ENCODE results near the gene RSPO1. TPM values are rescaled to one million over a fixed set of nuclear protein-coding genes. Genes with fewer than 3 reads are reported as not detected.

The RSPO1 gene
- total and polyA plus RNA-seq, 2 donors (not counting 1 experiment from before 2014, with no cell fraction given) = not detected

GRCh38 chr1:37670133-37670532 lies 35.4 kb upstream of the RSPO1 start:
- peaks cover 10% of the 10 kb centered on the region for H3K27me3 Mint-ChIP-seq
- Histone ChIP-seq H3K27ac (ENCODE audit: low read length in 2 of 2) (no peak overlapping the region), H3K4me1 (ENCODE audit: control insufficient read depth in 2 of 2, insufficient read depth in 2 of 2, low read length in 2 of 2) (peaks cover under 1 to 5% of the 10 kb centered on the region in 2 donors), H3K9ac (ENCODE audit: low read length) (no peak overlapping the region), H4K20me1 (ENCODE audit: control insufficient read depth, insufficient read depth, low read length, poor library complexity, severe bottlenecking) (no peaks in the 10 kb centered on the region), H3K4me2 (replicated peaks; ENCODE audit: low read depth, low read length, poor library complexity, severe bottlenecking) (no peak overlapping the region), H2AFZ (ENCODE audit: insufficient read depth, low read depth, low read length, poor library complexity, severe bottlenecking) (no peak overlapping the region), H3K9me3 (ENCODE audit: control extremely low read depth in 1 of 3, control insufficient read depth in 2 of 3, insufficient read depth in 1 of 3, low read length in 2 of 3) (no peaks in the 10 kb centered on the region), H3K4me3 (ENCODE audit: control extremely low read depth in 1 of 5, extremely low read depth in 1 of 5, insufficient read depth in 1 of 5, low read depth in 2 of 5, low read length in 4 of 5) (no peak overlapping the region), H3K79me2 (ENCODE audit: control insufficient read depth, insufficient read depth, low read length) (no peaks in the 10 kb centered on the region), H3K27me3 (replicated peaks in 1 of 4; ENCODE audit: control extremely low read depth in 1 of 4, control insufficient read depth in 3 of 4, insufficient read depth in 4 of 4, low read length in 3 of 4) (peaks cover 0 to 15% (median 0%) of the 10 kb centered on the region in 4 experiments), H3K36me3 (replicated peaks in 1 of 2; ENCODE audit: control extremely low read depth in 1 of 2, control insufficient read depth in 1 of 2, extremely low read depth in 1 of 2, insufficient read depth in 2 of 2, low read length in 1 of 2) (no peaks in the 10 kb centered on the region)
- no peaks in the 10 kb centered on the region for H3K9me3 Mint-ChIP-seq (ENCODE audit: insufficient read depth)
- ChIA-PET CTCF (no interaction called here), POLR2A (no interaction called here)
- H3K27ac Mint-ChIP-seq = no peak overlapping the region
- no peak for DNase-seq
- TF ChIP-seq CTCF (IDR thresholded peaks at IDR 0.05) = no peak
- TF ChIP-seq EZH2 (IDR thresholded peaks at IDR 0.05; ENCODE audit: borderline replicate concordance, insufficient read depth, low read depth, low read length, poor library complexity, severe bottlenecking) = no peak
- intact Hi-C loops (cut with micrococcal nuclease) = no loop called here
- H3K4me3 Mint-ChIP-seq = no peak overlapping the region
- H3K4me1 Mint-ChIP-seq = peaks cover 2% of the 10 kb centered on the region
- whole genome bisulfite sequencing (ENCODE audit: insufficient coverage) = 76% methylated on average over 1 of the region's 2 CpGs
- no peak for ATAC-seq (ENCODE audit: low read depth)

- DNase-seq = no peak
- H3K4me3 ChIP-seq (ENCODE audit: control extremely low read depth in 1 of 5, extremely low read depth in 1 of 5, insufficient read depth in 1 of 5, low read depth in 2 of 5, low read length in 4 of 5) = no peak overlapping the region
- no peak overlapping the region for H3K4me2 ChIP-seq (replicated peaks; ENCODE audit: low read depth, low read length, poor library complexity, severe bottlenecking)
- H3K4me1 ChIP-seq (ENCODE audit: control insufficient read depth in 2 of 2, insufficient read depth in 2 of 2, low read length in 2 of 2) = no peaks in the 10 kb centered on the region
- peaks cover 0 to 12% (median 0%) of the 10 kb centered on the region in 4 experiments for H3K27me3 ChIP-seq (replicated peaks in 1 of 4; ENCODE audit: control extremely low read depth in 1 of 4, control insufficient read depth in 3 of 4, insufficient read depth in 4 of 4, low read length in 3 of 4)
- WGBS (ENCODE audit: insufficient coverage) = 94% methylated on average over 16 of the region's 17 CpGs
- ChIA-PET CTCF (interaction anchor here (0.8 to 1.7 kb wide), 2 partner anchors 14 to 70 kb away, joined by 3 to 6 read pairs; no protein-coding TSS in a partner anchor), POLR2A (no interaction called here)
- TF ChIP-seq CTCF (IDR thresholded peaks at IDR 0.05) (no peak), EZH2 (IDR thresholded peaks at IDR 0.05; ENCODE audit: borderline replicate concordance, insufficient read depth, low read depth, low read length, poor library complexity, severe bottlenecking) (no peak)
- H3K9me3 Mint-ChIP-seq (ENCODE audit: insufficient read depth) = no peaks in the 10 kb centered on the region
- H4K20me1 ChIP-seq (ENCODE audit: control insufficient read depth, insufficient read depth, low read length, poor library complexity, severe bottlenecking) = no peaks in the 10 kb centered on the region
- H3K9ac ChIP-seq (ENCODE audit: low read length) = no peak overlapping the region
- no peak overlapping the region for H2AFZ ChIP-seq (ENCODE audit: insufficient read depth, low read depth, low read length, poor library complexity, severe bottlenecking)
- H3K9me3 ChIP-seq (ENCODE audit: control extremely low read depth in 1 of 3, control insufficient read depth in 2 of 3, insufficient read depth in 1 of 3, low read length in 2 of 3) = no peaks in the 10 kb centered on the region
- H3K4me3 Mint-ChIP-seq = no peak overlapping the region
- H3K36me3 ChIP-seq (replicated peaks in 1 of 2; ENCODE audit: control extremely low read depth in 1 of 2, control insufficient read depth in 1 of 2, extremely low read depth in 1 of 2, insufficient read depth in 2 of 2, low read length in 1 of 2) = no peaks in the 10 kb centered on the region
- H3K4me1 Mint-ChIP-seq = no peaks in the 10 kb centered on the region
- H3K27me3 Mint-ChIP-seq = peaks cover 9% of the 10 kb centered on the region
- no peak overlapping the region for H3K27ac Mint-ChIP-seq
- ATAC-seq (ENCODE audit: low read depth) = no peak
- no peaks in the 10 kb centered on the region for H3K79me2 ChIP-seq (ENCODE audit: control insufficient read depth, insufficient read depth, low read length)
- H3K27ac ChIP-seq (ENCODE audit: low read length in 2 of 2) = no peak overlapping the region
- intact Hi-C loops (cut with micrococcal nuclease) = no loop called here
These were observed 32.5 kb upstream of the RSPO1 start for GRCh38 chr1:37667023-37667671.

All from B cell (primary cell).